C4-2B (cell line): ENCODE results near the gene SERPINB12.

Source experiments
- H3K27ac ChIP-seq: fragments of 450-650 bp; 2 replicates; pipeline ENCODE4 v1.5.1; 2017
- CTCF ChIP-seq: fragments of 450-650 bp; conservative IDR thresholded peaks from 2 replicates; pipeline ENCODE4 v1.5.1; 2017; ENCODE audit warnings: mild to moderate bottlenecking
- ZFX ChIP-seq: fragments of 450-650 bp; IDR thresholded peaks from 2 replicates; pipeline ENCODE4 v1.6.1; 2017

The SERPINB12 gene

GRCh38 chr18:63514326-63514725 is 27.8 kb upstream of the SERPINB12 start:
- no peak for TF ChIP-seq CTCF
- no peak for TF ChIP-seq ZFX
- H3K27ac ChIP-seq, result no peak overlapping the region

- TF ChIP-seq CTCF (no peak; the same call in 1 of the 2 replicates), ZFX (no peak)
- H3K27ac ChIP-seq, result no peak overlapping the region
Measured at GRCh38 chr18:63514888-63515678, 27.1 kb upstream of the SERPINB12 start.

GRCh38 chr18:63515801-63516200 is 26.4 kb upstream of the SERPINB12 start:
- no peak overlapping the region for H3K27ac ChIP-seq
- TF ChIP-seq CTCF, result no peak

GRCh38 chr18:63518178-63519012 is 23.8 kb upstream of the SERPINB12 start:
- no peak for TF ChIP-seq ZFX
- TF ChIP-seq CTCF, result peak; percentile 76
- no peak overlapping the region for H3K27ac ChIP-seq

GRCh38 chr18:63520053-63520685 is 22.0 kb upstream of the SERPINB12 start:
- no peak overlapping the region for H3K27ac ChIP-seq
- TF ChIP-seq ZFX (no peak), CTCF (no peak)

- no peak for TF ChIP-seq ZFX
- no peak for TF ChIP-seq CTCF
- no peak overlapping the region for H3K27ac ChIP-seq
Measured at GRCh38 chr18:63523660-63524059, 18.5 kb upstream of the SERPINB12 start.

GRCh38 chr18:63527251-63527650 is 14.9 kb upstream of the SERPINB12 start:
- no peak for TF ChIP-seq ZFX
- TF ChIP-seq CTCF, result no peak
- no peak overlapping the region for H3K27ac ChIP-seq
